Measurements from ENCODE around the gene CDK1.

DNA sequence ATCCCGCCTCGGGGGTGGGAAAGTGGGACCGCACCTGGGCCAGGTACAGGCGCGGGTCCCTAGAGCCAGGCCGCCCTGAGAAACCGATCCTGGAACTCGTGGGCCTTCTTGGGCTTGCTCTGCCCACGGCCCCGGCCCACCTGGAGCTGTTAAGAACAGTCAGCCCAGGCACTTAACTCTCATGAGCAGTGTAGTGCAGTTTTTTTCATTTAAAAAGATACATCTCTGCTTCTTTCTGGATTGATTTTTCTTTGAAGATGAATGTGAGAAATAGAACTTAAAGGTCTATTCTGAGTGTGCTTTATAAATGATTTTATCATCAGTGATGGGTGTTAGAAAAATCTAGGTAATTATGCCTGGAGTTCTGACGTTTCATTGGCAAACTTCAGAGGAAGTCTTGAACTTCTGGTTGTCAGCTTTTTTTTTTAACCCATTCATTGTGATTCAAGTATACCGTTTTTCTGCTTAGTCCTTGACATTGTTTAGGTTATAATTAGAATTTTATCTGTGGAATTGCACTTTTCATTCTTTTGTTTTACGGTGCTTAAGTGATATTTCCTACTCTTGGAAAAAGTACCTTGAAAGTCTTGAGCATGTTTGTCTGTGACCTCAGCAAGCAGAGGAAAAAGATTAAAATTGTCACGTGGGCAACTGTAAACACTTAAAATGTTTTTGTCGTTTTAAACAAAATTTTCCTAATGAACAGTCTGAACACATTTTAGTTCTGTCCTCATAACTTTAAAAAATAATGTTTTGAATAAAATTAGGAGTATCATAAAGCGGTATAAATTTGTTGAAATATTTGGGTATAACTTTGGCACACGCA lies 906 bp downstream of the CDK1 start:
- TF ChIP-seq, protein P1, sequence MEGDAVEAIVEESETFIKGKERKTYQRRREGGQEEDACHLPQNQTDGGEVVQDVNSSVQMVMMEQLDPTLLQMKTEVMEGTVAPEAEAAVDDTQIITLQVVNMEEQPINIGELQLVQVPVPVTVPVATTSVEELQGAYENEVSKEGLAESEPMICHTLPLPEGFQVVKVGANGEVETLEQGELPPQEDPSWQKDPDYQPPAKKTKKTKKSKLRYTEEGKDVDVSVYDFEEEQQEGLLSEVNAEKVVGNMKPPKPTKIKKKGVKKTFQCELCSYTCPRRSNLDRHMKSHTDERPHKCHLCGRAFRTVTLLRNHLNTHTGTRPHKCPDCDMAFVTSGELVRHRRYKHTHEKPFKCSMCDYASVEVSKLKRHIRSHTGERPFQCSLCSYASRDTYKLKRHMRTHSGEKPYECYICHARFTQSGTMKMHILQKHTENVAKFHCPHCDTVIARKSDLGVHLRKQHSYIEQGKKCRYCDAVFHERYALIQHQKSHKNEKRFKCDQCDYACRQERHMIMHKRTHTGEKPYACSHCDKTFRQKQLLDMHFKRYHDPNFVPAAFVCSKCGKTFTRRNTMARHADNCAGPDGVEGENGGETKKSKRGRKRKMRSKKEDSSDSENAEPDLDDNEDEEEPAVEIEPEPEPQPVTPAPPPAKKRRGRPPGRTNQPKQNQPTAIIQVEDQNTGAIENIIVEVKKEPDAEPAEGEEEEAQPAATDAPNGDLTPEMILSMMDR (conservative IDR thresholded peaks at IDR 0.05) = no peak
- 0 out of 2 replicates have a peak, but pooled peaks have one; percentile 54 for TF ChIP-seq ZFX (IDR thresholded peaks at IDR 0.05)

All from C4-2B (cell line).